Measurements from ENCODE around the gene WNK1.
"Not testable (repeated sequence)": the region's sequence is repeated elsewhere in the genome, so short reads cannot be mapped to it uniquely, and the experiment has no call there.

Gene WNK1

GRCh38 chr12:806200-806791 is 53.9 kb downstream of the WNK1 start:
- TF ChIP-seq ZNF274 (IDR thresholded peaks at IDR 0.05; ENCODE audit: low read depth, low read length): no peak

GRCh38 chr12:807041-807735 is 54.8 kb downstream of the WNK1 start:
- H3K4me3 ChIP-seq (ENCODE audit: low read length): peak overlapping the region; percentile 55
- TF ChIP-seq ZNF274 (IDR thresholded peaks at IDR 0.05; ENCODE audit: low read depth, low read length): no peak

More at GRCh38 chr12:806200-806791, 53.9 kb downstream of the WNK1 start:
- H3K4me3 ChIP-seq (ENCODE audit: low read length): no peak overlapping the region

GRCh38 chr12:810116-810515 is 57.7 kb downstream of the WNK1 start:
- H3K4me3 ChIP-seq (ENCODE audit: low read length): no peak overlapping the region
- TF ChIP-seq ZNF274 (IDR thresholded peaks at IDR 0.05; ENCODE audit: low read depth, low read length): no peak

GRCh38 chr12:810671-811415 is 58.5 kb downstream of the WNK1 start:
- no peak overlapping the region for H3K4me3 ChIP-seq (ENCODE audit: low read length)
- TF ChIP-seq ZNF274 (IDR thresholded peaks at IDR 0.05; ENCODE audit: low read depth, low read length): no peak

- no peak for TF ChIP-seq ZNF274 (IDR thresholded peaks at IDR 0.05; ENCODE audit: low read depth, low read length)
- H3K4me3 ChIP-seq (ENCODE audit: low read length): no peak overlapping the region
These were observed 60.6 kb downstream of the WNK1 start for GRCh38 chr12:812950-813349.

GRCh38 chr12:817456-817855 is 65.1 kb downstream of the WNK1 start:
- H3K4me3 ChIP-seq (ENCODE audit: low read length): not testable (repeated sequence)

GRCh38 chr12:817941-818600 is 65.7 kb downstream of the WNK1 start:
- TF ChIP-seq ZNF274 (IDR thresholded peaks at IDR 0.05; ENCODE audit: low read depth, low read length): no peak
- no peak overlapping the region for H3K4me3 ChIP-seq (ENCODE audit: low read length)

DNA sequence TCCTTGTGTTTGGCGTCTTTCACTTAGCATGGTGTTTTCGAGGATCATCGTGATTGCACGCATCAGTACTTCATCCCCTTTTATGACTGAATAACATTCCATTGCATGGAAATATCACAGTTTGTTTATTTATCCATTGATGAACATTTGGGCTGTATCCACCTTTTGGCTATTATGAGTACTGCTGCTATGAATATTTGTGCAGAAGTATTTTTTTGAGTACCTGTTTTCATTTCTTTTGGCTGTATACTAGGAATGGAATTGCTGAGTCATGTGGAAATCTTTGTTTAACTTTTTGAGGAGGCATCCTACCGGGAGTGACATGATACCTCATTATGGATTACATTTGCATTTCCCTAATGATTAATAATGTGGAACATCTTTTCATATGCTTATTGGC is 66.4 kb downstream of the WNK1 start:
- TF ChIP-seq ZNF274 (IDR thresholded peaks at IDR 0.05; ENCODE audit: low read depth, low read length): no peak
- no peak overlapping the region for H3K4me3 ChIP-seq (ENCODE audit: low read length)

DNA sequence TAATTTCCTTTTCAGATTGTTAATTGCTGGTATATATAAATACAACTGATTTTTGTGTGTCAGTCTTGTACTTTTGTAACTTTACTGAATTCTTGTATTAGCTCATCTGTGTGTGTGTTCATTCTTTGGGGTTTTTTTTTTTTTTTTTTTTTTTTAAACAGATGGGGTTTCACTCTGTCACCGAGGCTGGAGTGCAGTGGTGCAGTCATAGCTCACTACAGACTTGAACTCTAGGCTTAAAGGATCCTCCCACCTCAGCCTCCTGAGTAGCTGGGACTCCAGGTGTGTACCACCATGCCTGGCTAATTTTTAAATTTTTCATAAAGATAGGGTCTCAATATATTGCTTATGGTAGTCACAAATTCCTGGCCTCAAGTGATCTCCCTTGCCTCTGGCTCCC is 68.0 kb downstream of the WNK1 start:
- no peak overlapping the region for H3K4me3 ChIP-seq (ENCODE audit: low read length)
- TF ChIP-seq ZNF274 (IDR thresholded peaks at IDR 0.05; ENCODE audit: low read depth, low read length): no peak

GRCh38 chr12:823028-823698 is 70.8 kb downstream of the WNK1 start:
- no peak overlapping the region; the same call in 1 of the 2 replicates for H3K4me3 ChIP-seq (ENCODE audit: low read length)
- TF ChIP-seq ZNF274 (IDR thresholded peaks at IDR 0.05; ENCODE audit: low read depth, low read length): no peak

- no peak overlapping the region for H3K4me3 ChIP-seq (ENCODE audit: low read length)
These were observed 74.0 kb downstream of the WNK1 start for GRCh38 chr12:826331-826730.

GRCh38 chr12:828726-829395 is 76.5 kb downstream of the WNK1 start:
- no peak for TF ChIP-seq ZNF274 (IDR thresholded peaks at IDR 0.05; ENCODE audit: low read depth, low read length)
- no peak overlapping the region for H3K4me3 ChIP-seq (ENCODE audit: low read length)

More at GRCh38 chr12:826331-826730, 74.0 kb downstream of the WNK1 start:
- TF ChIP-seq ZNF274 (IDR thresholded peaks at IDR 0.05; ENCODE audit: low read depth, low read length): no peak

GRCh38 chr12:830111-830867 is 77.9 kb downstream of the WNK1 start:
- TF ChIP-seq ZNF274 (IDR thresholded peaks at IDR 0.05; ENCODE audit: low read depth, low read length): no peak
- H3K4me3 ChIP-seq (ENCODE audit: low read length): no peak overlapping the region

Measured in GM08714 (cell line).